ENCODE data around the gene EPHB2.

EPHB2 gene

GRCh38 chr1:22708777-22709176 lies 1.9 kb upstream of the EPHB2 start:
- peaks cover 2% of the 10 kb centered on the region; the same call in 1 of the 2 replicates for H3K4me1 ChIP-seq (ENCODE audit: control insufficient read depth, insufficient read depth, low read length)
- H3K9me3 ChIP-seq (ENCODE audit: control insufficient read depth, insufficient read depth, low read depth, low read length) = no peaks in the 10 kb centered on the region
- H3K27ac ChIP-seq (ENCODE audit: extremely low read depth, low read depth, low read length) = no peak overlapping the region
- TF ChIP-seq AEBP2 (tag by site-specific recombination; IDR thresholded peaks at IDR 0.05; ENCODE audit: borderline replicate concordance) = no peak
- TF ChIP-seq ZNF664 (tag by site-specific recombination; IDR thresholded peaks at IDR 0.05) = peak; percentile 63; the same call in 1 of the 2 replicates
- no peaks in the 10 kb centered on the region for H3K36me3 ChIP-seq (ENCODE audit: control insufficient read depth in 2 of 2, insufficient read depth in 1 of 2, low read length in 2 of 2)
- H3K4me3 ChIP-seq (ENCODE audit: low read depth, low read length) = no peak overlapping the region
- POLR2A ChIA-PET = no interaction called here
- CTCF ChIA-PET = interaction anchor here (0.6 to 2.1 kb wide), 12 partner anchors 9 to 461 kb away, joined by 3 to 13 read pairs (median 3); no protein-coding TSS in a partner anchor

GRCh38 chr1:22709227-22709626 lies 1.4 kb upstream of the EPHB2 start:
- peaks cover 2% of the 10 kb centered on the region; the same call in 1 of the 2 replicates for H3K4me1 ChIP-seq (ENCODE audit: control insufficient read depth, insufficient read depth, low read length)
- TF ChIP-seq ZNF521 (tag by site-specific recombination; IDR thresholded peaks at IDR 0.05) (no peak), SP7 (tag by site-specific recombination; IDR thresholded peaks at IDR 0.05) (no peak), ZNF629 (tag by site-specific recombination; IDR thresholded peaks at IDR 0.05) (no peak), ZNF146 (tag by site-specific recombination; IDR thresholded peaks at IDR 0.05) (no peak)
- no peak overlapping the region for H3K4me3 ChIP-seq (ENCODE audit: low read depth, low read length)
- ChIA-PET CTCF (interaction anchor here (0.6 to 2.1 kb wide), 7 partner anchors 10 to 157 kb away, joined by 3 to 13 read pairs (median 4); no protein-coding TSS in a partner anchor), POLR2A (no interaction called here)
- H3K9me3 ChIP-seq (ENCODE audit: control insufficient read depth, insufficient read depth, low read depth, low read length) = no peaks in the 10 kb centered on the region
- H3K27ac ChIP-seq (ENCODE audit: extremely low read depth, low read depth, low read length) = no peak overlapping the region
- H3K36me3 ChIP-seq (ENCODE audit: control insufficient read depth in 2 of 2, insufficient read depth in 1 of 2, low read length in 2 of 2) = no peaks in the 10 kb centered on the region

- H3K4me3 ChIP-seq (ENCODE audit: low read depth, low read length) = peak overlapping the region; percentile 45
- ChIA-PET CTCF (interaction anchor here (0.9 to 1.6 kb wide), 2 partner anchors 11 to 156 kb away, joined by 3 to 9 read pairs; no protein-coding TSS in a partner anchor), POLR2A (no interaction called here)
- H3K27ac ChIP-seq (ENCODE audit: extremely low read depth, low read depth, low read length) = peak overlapping the region; percentile 90
- H3K9me3 ChIP-seq (ENCODE audit: control insufficient read depth, insufficient read depth, low read depth, low read length) = no peaks in the 10 kb centered on the region
- H3K4me1 ChIP-seq (ENCODE audit: control insufficient read depth, insufficient read depth, low read length) = peaks cover 2% of the 10 kb centered on the region; the same call in 1 of the 2 replicates
- H3K36me3 ChIP-seq (ENCODE audit: control insufficient read depth in 2 of 2, insufficient read depth in 1 of 2, low read length in 2 of 2) = peaks cover 0 to 3% of the 10 kb centered on the region in 2 experiments; a peak in 1 of 3 replicates
- TF ChIP-seq GFI1B (tag by site-specific recombination; IDR thresholded peaks at IDR 0.05) (no peak), ZXDB (tag by site-specific recombination; IDR thresholded peaks at IDR 0.05) (peak; percentile 25; the same call in 1 of the 2 replicates), ZNF677 (tag by site-specific recombination; IDR thresholded peaks at IDR 0.05) (no peak), KLF16 (tag by site-specific recombination; IDR thresholded peaks at IDR 0.05) (no peak), ELK4 (IDR thresholded peaks at IDR 0.05; ENCODE audit: borderline replicate concordance, low read depth, low read length) (no peak), EGR2 (tag by site-specific recombination; IDR thresholded peaks at IDR 0.05; ENCODE audit: low read depth) (peak; percentile 39; the same call in 1 of the 2 replicates), OSR2 (tag by site-specific recombination; IDR thresholded peaks at IDR 0.05) (no peak), ZBTB20 (tag by site-specific recombination; IDR thresholded peaks at IDR 0.05) (peak; percentile 65; the same call in 1 of the 2 replicates), ZNF692 (tag by site-specific recombination; IDR thresholded peaks at IDR 0.05) (peak; percentile 60), ZNF510 (tag by site-specific recombination; IDR thresholded peaks at IDR 0.05; ENCODE audit: insufficient replicate concordance) (no peak), ZNF335 (tag by site-specific recombination; conservative IDR thresholded peaks at IDR 0.05) (peak; percentile 98), PRDM10 (tag by site-specific recombination; IDR thresholded peaks at IDR 0.05) (peak; percentile 82), SCRT1 (tag by site-specific recombination; IDR thresholded peaks at IDR 0.05; ENCODE audit: borderline replicate concordance) (no peak), PRDM1 (tag by site-specific recombination; IDR thresholded peaks at IDR 0.05) (no peak)
These were observed 543 bp upstream of the EPHB2 start for GRCh38 chr1:22709891-22710700.

Data from HEK293 (cell line).